Measurements from ENCODE around the gene NPLOC4. TPM values are rescaled to one million over a fixed set of nuclear protein-coding genes. Genes with fewer than 3 reads are reported as not detected.

Gene NPLOC4
- total and polyA plus RNA-seq, 2 of the 13 experiments (the other 11 are each of a cell fraction or from before 2014, with no cell fraction given), result 57.0 to 97.0 TPM

DNA sequence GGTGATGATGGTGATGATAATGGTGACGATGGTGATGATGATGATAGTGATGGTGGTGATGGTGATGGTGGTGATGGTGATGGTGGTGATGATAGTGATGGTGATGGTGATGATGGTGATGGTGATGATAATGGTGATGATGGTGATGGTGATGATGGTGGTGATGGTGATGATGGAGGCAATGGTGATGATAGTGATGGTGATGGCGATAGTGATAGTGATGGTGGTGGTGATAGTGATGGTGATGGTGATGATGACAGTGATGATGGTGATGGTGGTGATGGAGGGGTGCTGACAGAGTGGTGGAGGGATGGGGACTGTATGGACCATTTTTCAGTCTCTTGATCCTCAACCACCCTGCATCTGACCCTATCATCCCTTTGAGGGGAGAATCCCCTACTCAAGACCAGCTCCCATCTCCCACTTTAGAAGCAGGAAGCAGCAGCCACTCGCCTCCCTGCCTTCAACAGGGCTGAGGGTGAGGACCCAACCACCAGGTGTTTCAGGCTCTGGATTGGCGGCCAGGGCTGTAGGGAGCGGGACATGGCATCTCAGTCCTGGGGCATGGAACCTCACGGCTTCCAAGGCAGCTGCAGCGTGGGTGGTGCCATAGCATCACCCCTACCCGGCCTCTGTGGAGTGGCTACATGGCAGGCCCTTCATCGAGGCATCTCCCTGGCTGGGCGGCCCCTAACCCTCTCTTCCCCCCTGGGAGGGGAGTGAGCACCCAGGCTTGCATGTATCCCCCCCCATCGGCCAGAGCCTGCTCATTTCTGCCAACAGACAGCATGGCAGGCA lies 104.2 kb downstream of the NPLOC4 start (continued):
- TF ChIP-seq TSC22D2 (CRISPR knock-in tag; IDR thresholded peaks at IDR 0.05; ENCODE audit: borderline replicate concordance) (no peak), ZFP36L2 (CRISPR knock-in tag; IDR thresholded peaks at IDR 0.05) (no peak), FOXJ3 (CRISPR knock-in tag; IDR thresholded peaks at IDR 0.05; ENCODE audit: borderline replicate concordance) (no peak), ZNF235 (CRISPR knock-in tag; IDR thresholded peaks at IDR 0.05; ENCODE audit: borderline replicate concordance) (no peak), PHF5A (CRISPR knock-in tag; IDR thresholded peaks at IDR 0.05; ENCODE audit: low read depth, unreplicated experiment) (no peak), TAF15 (IDR thresholded peaks at IDR 0.05; ENCODE audit: low read depth, low read length, poor library complexity, severe bottlenecking) (no peak), ZFX (CRISPR knock-in tag; IDR thresholded peaks at IDR 0.05; ENCODE audit: low read depth) (no peak), RBM22 (optimal IDR thresholded peaks at IDR 0.05; ENCODE audit: low read length) (no peak), GTF3A (CRISPR knock-in tag; conservative IDR thresholded peaks at IDR 0.05) (0 out of 2 replicates have a peak, but pooled peaks have one; percentile 41), AGO2 (optimal IDR thresholded peaks at IDR 0.05; ENCODE audit: low read depth, low read length) (peak; percentile 58), HNRNPL (IDR thresholded peaks at IDR 0.05; ENCODE audit: low read depth, low read length) (peak; percentile 42; the same call in 1 of the 2 replicates), ZNF468 (CRISPR knock-in tag; IDR thresholded peaks at IDR 0.05) (no peak), ZNF207 (IDR thresholded peaks at IDR 0.05; ENCODE audit: borderline replicate concordance) (no peak)
- TF ChIP-seq, protein P1, sequence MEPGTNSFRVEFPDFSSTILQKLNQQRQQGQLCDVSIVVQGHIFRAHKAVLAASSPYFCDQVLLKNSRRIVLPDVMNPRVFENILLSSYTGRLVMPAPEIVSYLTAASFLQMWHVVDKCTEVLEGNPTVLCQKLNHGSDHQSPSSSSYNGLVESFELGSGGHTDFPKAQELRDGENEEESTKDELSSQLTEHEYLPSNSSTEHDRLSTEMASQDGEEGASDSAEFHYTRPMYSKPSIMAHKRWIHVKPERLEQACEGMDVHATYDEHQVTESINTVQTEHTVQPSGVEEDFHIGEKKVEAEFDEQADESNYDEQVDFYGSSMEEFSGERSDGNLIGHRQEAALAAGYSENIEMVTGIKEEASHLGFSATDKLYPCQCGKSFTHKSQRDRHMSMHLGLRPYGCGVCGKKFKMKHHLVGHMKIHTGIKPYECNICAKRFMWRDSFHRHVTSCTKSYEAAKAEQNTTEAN (CRISPR knock-in tag; conservative IDR thresholded peaks at IDR 0.05), result no peak
- TF ChIP-seq, protein P2, sequence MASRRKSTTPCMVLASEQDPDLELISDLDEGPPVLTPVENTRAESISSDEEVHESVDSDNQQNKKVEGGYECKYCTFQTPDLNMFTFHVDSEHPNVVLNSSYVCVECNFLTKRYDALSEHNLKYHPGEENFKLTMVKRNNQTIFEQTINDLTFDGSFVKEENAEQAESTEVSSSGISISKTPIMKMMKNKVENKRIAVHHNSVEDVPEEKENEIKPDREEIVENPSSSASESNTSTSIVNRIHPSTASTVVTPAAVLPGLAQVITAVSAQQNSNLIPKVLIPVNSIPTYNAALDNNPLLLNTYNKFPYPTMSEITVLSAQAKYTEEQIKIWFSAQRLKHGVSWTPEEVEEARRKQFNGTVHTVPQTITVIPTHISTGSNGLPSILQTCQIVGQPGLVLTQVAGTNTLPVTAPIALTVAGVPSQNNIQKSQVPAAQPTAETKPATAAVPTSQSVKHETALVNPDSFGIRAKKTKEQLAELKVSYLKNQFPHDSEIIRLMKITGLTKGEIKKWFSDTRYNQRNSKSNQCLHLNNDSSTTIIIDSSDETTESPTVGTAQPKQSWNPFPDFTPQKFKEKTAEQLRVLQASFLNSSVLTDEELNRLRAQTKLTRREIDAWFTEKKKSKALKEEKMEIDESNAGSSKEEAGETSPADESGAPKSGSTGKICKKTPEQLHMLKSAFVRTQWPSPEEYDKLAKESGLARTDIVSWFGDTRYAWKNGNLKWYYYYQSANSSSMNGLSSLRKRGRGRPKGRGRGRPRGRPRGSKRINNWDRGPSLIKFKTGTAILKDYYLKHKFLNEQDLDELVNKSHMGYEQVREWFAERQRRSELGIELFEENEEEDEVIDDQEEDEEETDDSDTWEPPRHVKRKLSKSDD (CRISPR knock-in tag; IDR thresholded peaks at IDR 0.05; ENCODE audit: low read depth), result no peak
- TF ChIP-seq, protein P3, sequence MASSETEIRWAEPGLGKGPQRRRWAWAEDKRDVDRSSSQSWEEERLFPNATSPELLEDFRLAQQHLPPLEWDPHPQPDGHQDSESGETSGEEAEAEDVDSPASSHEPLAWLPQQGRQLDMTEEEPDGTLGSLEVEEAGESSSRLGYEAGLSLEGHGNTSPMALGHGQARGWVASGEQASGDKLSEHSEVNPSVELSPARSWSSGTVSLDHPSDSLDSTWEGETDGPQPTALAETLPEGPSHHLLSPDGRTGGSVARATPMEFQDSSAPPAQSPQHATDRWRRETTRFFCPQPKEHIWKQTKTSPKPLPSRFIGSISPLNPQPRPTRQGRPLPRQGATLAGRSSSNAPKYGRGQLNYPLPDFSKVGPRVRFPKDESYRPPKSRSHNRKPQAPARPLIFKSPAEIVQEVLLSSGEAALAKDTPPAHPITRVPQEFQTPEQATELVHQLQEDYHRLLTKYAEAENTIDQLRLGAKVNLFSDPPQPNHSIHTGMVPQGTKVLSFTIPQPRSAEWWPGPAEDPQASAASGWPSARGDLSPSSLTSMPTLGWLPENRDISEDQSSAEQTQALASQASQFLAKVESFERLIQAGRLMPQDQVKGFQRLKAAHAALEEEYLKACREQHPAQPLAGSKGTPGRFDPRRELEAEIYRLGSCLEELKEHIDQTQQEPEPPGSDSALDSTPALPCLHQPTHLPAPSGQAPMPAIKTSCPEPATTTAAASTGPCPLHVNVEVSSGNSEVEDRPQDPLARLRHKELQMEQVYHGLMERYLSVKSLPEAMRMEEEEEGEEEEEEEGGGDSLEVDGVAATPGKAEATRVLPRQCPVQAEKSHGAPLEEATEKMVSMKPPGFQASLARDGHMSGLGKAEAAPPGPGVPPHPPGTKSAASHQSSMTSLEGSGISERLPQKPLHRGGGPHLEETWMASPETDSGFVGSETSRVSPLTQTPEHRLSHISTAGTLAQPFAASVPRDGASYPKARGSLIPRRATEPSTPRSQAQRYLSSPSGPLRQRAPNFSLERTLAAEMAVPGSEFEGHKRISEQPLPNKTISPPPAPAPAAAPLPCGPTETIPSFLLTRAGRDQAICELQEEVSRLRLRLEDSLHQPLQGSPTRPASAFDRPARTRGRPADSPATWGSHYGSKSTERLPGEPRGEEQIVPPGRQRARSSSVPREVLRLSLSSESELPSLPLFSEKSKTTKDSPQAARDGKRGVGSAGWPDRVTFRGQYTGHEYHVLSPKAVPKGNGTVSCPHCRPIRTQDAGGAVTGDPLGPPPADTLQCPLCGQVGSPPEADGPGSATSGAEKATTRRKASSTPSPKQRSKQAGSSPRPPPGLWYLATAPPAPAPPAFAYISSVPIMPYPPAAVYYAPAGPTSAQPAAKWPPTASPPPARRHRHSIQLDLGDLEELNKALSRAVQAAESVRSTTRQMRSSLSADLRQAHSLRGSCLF (CRISPR knock-in tag; IDR thresholded peaks at IDR 0.05; ENCODE audit: borderline replicate concordance), result no peak
- TF ChIP-seq, protein P4, sequence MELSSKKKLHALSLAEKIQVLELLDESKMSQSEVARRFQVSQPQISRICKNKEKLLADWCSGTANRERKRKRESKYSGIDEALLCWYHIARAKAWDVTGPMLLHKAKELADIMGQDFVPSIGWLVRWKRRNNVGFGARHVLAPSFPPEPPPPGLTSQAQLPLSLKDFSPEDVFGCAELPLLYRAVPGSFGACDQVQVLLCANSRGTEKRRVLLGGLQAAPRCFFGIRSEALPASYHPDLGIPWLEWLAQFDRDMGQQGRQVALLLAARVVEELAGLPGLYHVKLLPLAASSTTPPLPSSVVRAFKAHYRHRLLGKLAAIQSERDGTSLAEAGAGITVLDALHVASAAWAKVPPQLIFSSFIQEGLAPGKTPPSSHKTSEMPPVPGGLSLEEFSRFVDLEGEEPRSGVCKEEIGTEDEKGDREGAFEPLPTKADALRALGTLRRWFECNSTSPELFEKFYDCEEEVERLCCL (CRISPR knock-in tag; IDR thresholded peaks at IDR 0.05; ENCODE audit: borderline replicate concordance), result no peak

Data from HepG2 (cell line).